Calu3 (cell line): ENCODE measurements around the gene KCNV2. TPM values are rescaled to one million over a fixed set of nuclear protein-coding genes. Genes with fewer than 3 reads are reported as not detected.

ENCODE experiments used
- BruUV-seq: library from RNA; stranded (reverse); fragments of 400-500 nt; replicated peaks from 2 replicates; lab custom pipeline; 2021; lab: Mats Ljungman, UMichigan
- CTCF ChIA-PET: fragments of 300-600 bp; sonication (Branson Sonifier 250); formaldehyde crosslinking; loops from one replicate; lab custom pipeline; 2022; ENCODE audit warnings: antibody characterized with exemption; lab: Charles Lee
- DNase-seq: peaks from one replicate; pipeline ENCODE4 v3.0.0; 2022
- H3K27ac Mint-ChIP-seq: one replicate; pipeline ENCODE4 v1.8.0; 2022; ENCODE audit warnings: mixed read lengths; ENCODE audit not compliant: unreplicated experiment
- H3K27me3 Mint-ChIP-seq: one replicate; pipeline ENCODE4 v1.8.0; 2022; ENCODE audit warnings: mixed read lengths; ENCODE audit not compliant: unreplicated experiment
- H3K36me3 Mint-ChIP-seq: one replicate; pipeline ENCODE4 v1.8.0; 2022; ENCODE audit warnings: mild to moderate bottlenecking, moderate library complexity, mixed read lengths; ENCODE audit not compliant: insufficient read depth, unreplicated experiment
- H3K4me1 Mint-ChIP-seq: one replicate; pipeline ENCODE4 v1.8.0; 2022; ENCODE audit warnings: mild to moderate bottlenecking, low read depth, mixed read lengths; ENCODE audit not compliant: unreplicated experiment
- H3K4me3 Mint-ChIP-seq: one replicate; pipeline ENCODE4 v1.8.0; 2022; ENCODE audit warnings: mild to moderate bottlenecking, low read depth, moderate library complexity, mixed read lengths; ENCODE audit not compliant: unreplicated experiment
- H3K9me3 Mint-ChIP-seq: one replicate; pipeline ENCODE4 v1.8.0; 2022; ENCODE audit warnings: low read depth, mixed read lengths; ENCODE audit not compliant: unreplicated experiment
- intact Hi-C: fragments of 100-400 bp; cut with micrococcal nuclease; formaldehyde crosslinking; loops from one replicate; pipeline ENCODE4 v1.10.0; 2022; ENCODE audit not compliant: unreplicated experiment
- total RNA-seq: library from RNA; stranded (reverse); gene quantifications from 2 replicates; pipeline ENCODE4 v1.2.3, GENCODE V29; 2022
- TF ChIP-seq, protein P1 (sequence below): fragments of 200-600 bp; IDR thresholded peaks from one replicate; pipeline ENCODE4 v1.8.0; 2022; ENCODE audit warnings: antibody characterized with exemption; ENCODE audit not compliant: unreplicated experiment

Gene KCNV2
- total RNA-seq, 1 experiment from 2014 or later = not detected

- Mint-ChIP-seq H3K27ac (no peak overlapping the region), H3K9me3 (no peaks in the 10 kb centered on the region), H3K4me3 (no peak overlapping the region), H3K27me3 (no peaks in the 10 kb centered on the region), H3K36me3 (peaks cover 6% of the 10 kb centered on the region), H3K4me1 (peaks cover 16% of the 10 kb centered on the region)
- no peak for DNase-seq
- CTCF ChIA-PET = no interaction called here
- no TSS peak for BruUV-seq
- intact Hi-C loops = no loop called here
- TF ChIP-seq, protein P1, sequence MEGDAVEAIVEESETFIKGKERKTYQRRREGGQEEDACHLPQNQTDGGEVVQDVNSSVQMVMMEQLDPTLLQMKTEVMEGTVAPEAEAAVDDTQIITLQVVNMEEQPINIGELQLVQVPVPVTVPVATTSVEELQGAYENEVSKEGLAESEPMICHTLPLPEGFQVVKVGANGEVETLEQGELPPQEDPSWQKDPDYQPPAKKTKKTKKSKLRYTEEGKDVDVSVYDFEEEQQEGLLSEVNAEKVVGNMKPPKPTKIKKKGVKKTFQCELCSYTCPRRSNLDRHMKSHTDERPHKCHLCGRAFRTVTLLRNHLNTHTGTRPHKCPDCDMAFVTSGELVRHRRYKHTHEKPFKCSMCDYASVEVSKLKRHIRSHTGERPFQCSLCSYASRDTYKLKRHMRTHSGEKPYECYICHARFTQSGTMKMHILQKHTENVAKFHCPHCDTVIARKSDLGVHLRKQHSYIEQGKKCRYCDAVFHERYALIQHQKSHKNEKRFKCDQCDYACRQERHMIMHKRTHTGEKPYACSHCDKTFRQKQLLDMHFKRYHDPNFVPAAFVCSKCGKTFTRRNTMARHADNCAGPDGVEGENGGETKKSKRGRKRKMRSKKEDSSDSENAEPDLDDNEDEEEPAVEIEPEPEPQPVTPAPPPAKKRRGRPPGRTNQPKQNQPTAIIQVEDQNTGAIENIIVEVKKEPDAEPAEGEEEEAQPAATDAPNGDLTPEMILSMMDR = no peak
Observed at GRCh38 chr9:2718698-2719033, 1.4 kb downstream of the KCNV2 start.

DNA sequence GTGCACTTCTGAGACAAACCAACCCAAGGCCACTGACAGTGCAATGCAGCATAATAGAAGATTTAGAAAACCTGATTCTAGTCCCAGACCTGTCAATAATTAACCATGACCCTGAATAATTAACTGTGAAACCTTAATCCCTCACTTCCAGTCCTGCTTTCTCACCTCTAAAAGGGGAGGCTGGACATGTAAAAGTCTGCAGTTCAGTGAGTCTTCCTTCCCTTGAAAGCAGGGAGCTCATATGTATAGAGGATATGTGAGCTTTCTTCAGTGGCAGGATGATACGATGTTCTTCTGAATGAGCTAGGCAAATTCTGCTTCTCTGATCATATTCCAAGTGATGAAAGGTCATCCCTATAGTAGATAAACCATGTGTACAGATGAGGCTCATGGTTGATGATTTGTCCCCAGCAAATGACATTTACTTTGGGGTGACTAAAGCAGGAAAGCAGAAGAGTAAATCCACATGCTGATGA is 2.9 kb downstream of the KCNV2 start:
- TF ChIP-seq, protein P1 = no peak
- Mint-ChIP-seq H3K27me3 (no peaks in the 10 kb centered on the region), H3K36me3 (peaks cover 6% of the 10 kb centered on the region), H3K4me1 (peaks cover 16% of the 10 kb centered on the region), H3K4me3 (no peak overlapping the region), H3K27ac (no peak overlapping the region), H3K9me3 (no peaks in the 10 kb centered on the region)
- BruUV-seq = no TSS peak
- no peak for DNase-seq
- intact Hi-C loops = no loop called here
- CTCF ChIA-PET = no interaction called here

- no peaks in the 10 kb centered on the region for H3K9me3 Mint-ChIP-seq
- CTCF ChIA-PET = no interaction called here
- intact Hi-C loops = no loop called here
- H3K27ac Mint-ChIP-seq = no peak overlapping the region
- TF ChIP-seq, protein P1 = no peak
- peaks cover 16% of the 10 kb centered on the region for H3K4me1 Mint-ChIP-seq
- no TSS peak for BruUV-seq
- no peaks in the 10 kb centered on the region for H3K27me3 Mint-ChIP-seq
- H3K4me3 Mint-ChIP-seq = no peak overlapping the region
- DNase-seq = no peak
- peaks cover 2% of the 10 kb centered on the region for H3K36me3 Mint-ChIP-seq
Observed at GRCh38 chr9:2722715-2723114, 5.4 kb downstream of the KCNV2 start.

DNA sequence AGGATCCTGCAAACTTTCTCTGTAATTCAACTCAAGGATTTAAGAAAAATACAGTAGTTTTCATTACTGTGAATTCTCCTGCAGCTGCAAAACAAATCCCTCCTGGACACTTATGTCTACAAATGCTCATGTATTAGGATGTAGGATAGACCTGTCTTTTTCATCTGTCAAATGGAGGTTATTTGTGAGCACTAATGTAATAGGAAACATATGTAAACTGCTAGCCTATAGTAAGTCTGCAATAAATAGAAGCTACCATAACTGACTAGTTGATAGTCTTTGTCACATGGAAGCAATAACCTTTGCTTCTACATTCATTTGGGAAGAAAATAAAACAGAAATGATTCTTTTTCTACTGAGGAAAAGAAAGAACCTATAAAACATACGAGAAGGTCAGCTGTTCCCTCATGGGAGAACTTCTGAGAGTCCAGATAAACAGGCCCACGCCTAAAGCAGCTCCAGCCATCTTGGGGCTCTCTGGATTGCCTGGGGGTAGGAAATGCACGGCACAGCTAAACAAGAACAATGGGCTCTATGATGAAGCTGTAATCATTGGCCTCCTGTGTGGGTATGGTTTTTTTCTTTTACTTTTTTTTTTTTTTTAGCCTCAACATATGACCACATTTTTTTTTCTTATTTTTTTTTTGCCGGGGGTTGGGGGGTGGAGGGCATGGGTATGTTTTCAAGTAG is 6.2 kb downstream of the KCNV2 start:
- Mint-ChIP-seq H3K27me3 (no peaks in the 10 kb centered on the region), H3K9me3 (no peaks in the 10 kb centered on the region), H3K36me3 (no peaks in the 10 kb centered on the region), H3K4me3 (no peak overlapping the region), H3K27ac (no peak overlapping the region), H3K4me1 (peaks cover 16% of the 10 kb centered on the region)
- BruUV-seq = no TSS peak
- intact Hi-C loops = no loop called here
- TF ChIP-seq, protein P1 = no peak
- no peak for DNase-seq
- CTCF ChIA-PET = no interaction called here
